ENCODE measurements around the gene ANKS3.

DNA sequence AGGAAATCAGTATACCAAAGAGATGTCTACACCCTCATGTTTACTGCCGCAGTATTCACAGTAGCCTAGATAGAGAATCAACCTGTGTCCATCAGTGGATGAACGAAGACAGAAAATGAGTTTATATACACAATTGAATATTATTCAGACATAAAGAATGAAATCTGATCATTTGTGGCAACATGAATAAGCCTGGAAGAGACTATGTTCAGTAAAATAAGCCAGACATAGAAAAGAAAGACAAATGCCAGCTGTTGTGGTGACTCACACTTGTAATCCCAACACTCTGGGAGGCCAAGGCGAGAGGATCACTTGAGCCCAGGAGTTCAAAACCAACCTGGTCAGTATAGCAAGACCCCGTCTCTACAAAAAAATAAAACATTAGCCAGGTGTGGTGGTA is 24.6 kb downstream of the ANKS3 start:
- TF ChIP-seq YY1 (IDR thresholded peaks at IDR 0.05; ENCODE audit: low read depth) (no peak), CREB1 (IDR thresholded peaks at IDR 0.05; ENCODE audit: low read depth) (no peak)
- TF ChIP-seq, protein P1, sequence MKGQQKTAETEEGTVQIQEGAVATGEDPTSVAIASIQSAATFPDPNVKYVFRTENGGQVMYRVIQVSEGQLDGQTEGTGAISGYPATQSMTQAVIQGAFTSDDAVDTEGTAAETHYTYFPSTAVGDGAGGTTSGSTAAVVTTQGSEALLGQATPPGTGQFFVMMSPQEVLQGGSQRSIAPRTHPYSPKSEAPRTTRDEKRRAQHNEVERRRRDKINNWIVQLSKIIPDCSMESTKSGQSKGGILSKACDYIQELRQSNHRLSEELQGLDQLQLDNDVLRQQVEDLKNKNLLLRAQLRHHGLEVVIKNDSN (IDR thresholded peaks at IDR 0.05): no peak
